ENCODE data around the gene METTL6.
"Not testable (repeated sequence)": the region's sequence is repeated elsewhere in the genome, so short reads cannot be mapped to it uniquely, and the experiment has no call there.

METTL6 gene

DNA sequence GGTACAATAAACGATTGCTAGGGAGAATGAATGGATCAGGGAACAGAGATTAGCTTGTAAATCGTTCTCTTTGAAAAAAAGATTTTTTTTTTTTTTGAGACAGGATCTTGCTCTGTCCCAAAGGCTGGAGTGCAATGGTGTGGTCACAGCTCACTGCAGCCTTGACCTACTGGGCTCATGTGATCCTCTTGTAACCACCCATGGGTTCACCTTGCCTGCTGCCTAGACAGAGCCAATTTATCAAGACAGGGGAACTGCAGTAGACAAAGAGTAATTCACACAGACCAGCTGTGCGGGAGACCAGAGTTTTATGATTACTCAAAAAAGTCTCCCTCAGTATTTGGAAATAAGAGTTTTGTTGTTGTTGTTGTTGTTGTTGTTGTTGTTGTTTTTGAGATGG lies 39.6 kb downstream of the METTL6 start:
- H3K4me3 ChIP-seq (ENCODE audit: low read depth, low read length), result no peak overlapping the region
- TF ChIP-seq, protein P1, sequence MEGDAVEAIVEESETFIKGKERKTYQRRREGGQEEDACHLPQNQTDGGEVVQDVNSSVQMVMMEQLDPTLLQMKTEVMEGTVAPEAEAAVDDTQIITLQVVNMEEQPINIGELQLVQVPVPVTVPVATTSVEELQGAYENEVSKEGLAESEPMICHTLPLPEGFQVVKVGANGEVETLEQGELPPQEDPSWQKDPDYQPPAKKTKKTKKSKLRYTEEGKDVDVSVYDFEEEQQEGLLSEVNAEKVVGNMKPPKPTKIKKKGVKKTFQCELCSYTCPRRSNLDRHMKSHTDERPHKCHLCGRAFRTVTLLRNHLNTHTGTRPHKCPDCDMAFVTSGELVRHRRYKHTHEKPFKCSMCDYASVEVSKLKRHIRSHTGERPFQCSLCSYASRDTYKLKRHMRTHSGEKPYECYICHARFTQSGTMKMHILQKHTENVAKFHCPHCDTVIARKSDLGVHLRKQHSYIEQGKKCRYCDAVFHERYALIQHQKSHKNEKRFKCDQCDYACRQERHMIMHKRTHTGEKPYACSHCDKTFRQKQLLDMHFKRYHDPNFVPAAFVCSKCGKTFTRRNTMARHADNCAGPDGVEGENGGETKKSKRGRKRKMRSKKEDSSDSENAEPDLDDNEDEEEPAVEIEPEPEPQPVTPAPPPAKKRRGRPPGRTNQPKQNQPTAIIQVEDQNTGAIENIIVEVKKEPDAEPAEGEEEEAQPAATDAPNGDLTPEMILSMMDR (IDR thresholded peaks at IDR 0.05; ENCODE audit: low read depth, low read length, missing control alignments), result no peak
- DNase-seq (ENCODE audit: low read depth), result no peak
- in situ Hi-C loops (cut with HindIII; ENCODE audit: low sequenced_read_pairs), result no loop called here

DNA sequence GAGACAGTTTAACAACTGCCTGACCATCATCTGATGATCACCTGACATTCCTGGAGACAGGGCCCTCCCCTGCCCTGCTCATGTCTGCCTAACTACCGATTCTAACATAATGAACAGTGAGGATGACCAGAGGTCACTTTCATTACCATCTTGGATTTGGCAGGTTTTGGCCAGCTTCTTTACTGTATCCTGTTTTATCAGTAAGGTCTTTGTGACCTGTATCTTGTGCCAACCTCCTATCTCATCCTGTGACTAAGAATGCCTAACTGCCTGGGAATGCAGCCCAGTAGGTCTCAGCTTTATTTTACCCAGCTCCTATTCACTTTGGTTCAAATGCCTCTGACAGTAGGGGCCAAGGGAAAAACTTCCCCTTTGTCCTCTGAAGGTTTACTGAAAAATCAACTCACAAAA lies 40.2 kb downstream of the METTL6 start:
- no peak overlapping the region for H3K4me3 ChIP-seq (ENCODE audit: low read depth, low read length)
- TF ChIP-seq, protein P1 (IDR thresholded peaks at IDR 0.05; ENCODE audit: low read depth, low read length, missing control alignments), result no peak
- in situ Hi-C loops (cut with HindIII; ENCODE audit: low sequenced_read_pairs), result no loop called here
- DNase-seq (ENCODE audit: low read depth), result no peak

GRCh38 chr3:15386654-15386955 lies 40.7 kb downstream of the METTL6 start:
- DNase-seq (ENCODE audit: low read depth); H3K4me3 ChIP-seq (ENCODE audit: low read depth, low read length); in situ Hi-C loops (cut with HindIII; ENCODE audit: low sequenced_read_pairs): not testable (repeated sequence)

- DNase-seq (ENCODE audit: low read depth), result no peak
- no peak overlapping the region for H3K4me3 ChIP-seq (ENCODE audit: low read depth, low read length)
- TF ChIP-seq, protein P1 (IDR thresholded peaks at IDR 0.05; ENCODE audit: low read depth, low read length, missing control alignments), result no peak
- in situ Hi-C loops (cut with HindIII; ENCODE audit: low sequenced_read_pairs), result no loop called here
Observed at GRCh38 chr3:15385901-15386653, 41.3 kb downstream of the METTL6 start.

- in situ Hi-C loops (cut with HindIII; ENCODE audit: low sequenced_read_pairs); DNase-seq (ENCODE audit: low read depth); H3K4me3 ChIP-seq (ENCODE audit: low read depth, low read length): not testable (repeated sequence)
Observed at GRCh38 chr3:15385238-15385695, 42.1 kb downstream of the METTL6 start.

DNA sequence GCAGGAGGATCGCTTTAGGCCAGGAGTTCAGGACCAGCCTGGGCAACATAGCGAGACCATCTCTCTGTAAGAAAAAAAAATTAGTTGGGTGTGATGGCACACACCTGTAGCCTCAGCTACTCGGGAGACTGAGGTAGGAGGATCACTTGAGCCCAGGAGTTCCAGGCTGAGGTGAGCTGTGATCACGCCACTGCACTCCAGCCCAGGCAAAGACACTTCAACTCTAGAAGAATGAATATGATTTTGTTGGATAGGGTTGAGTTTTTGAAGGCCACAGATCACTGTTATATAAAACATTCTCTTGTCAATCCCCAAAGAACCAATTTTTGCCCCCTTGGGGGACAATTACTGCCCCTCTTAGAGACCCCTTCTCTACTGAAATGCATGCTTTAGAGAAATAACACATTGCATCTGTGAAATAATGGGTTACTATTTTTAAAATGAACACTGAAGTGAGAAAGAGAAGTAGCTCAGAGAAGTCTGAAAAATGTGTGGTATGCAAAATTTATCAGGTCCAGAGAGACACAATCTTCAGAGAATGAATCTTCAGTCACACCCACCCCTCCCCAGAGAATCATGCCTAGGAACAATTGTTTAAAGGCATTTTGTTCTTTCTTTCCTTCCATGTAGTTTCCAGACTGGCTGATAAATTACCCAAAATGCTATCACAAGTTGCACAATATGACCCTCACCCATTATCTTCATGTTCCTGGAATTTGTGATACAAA lies 42.7 kb downstream of the METTL6 start:
- H3K4me3 ChIP-seq (ENCODE audit: low read depth, low read length), result no peak overlapping the region
- DNase-seq (ENCODE audit: low read depth), result no peak
- in situ Hi-C loops (cut with HindIII; ENCODE audit: low sequenced_read_pairs), result no loop called here
- TF ChIP-seq, protein P1 (IDR thresholded peaks at IDR 0.05; ENCODE audit: low read depth, low read length, missing control alignments), result no peak

DNA sequence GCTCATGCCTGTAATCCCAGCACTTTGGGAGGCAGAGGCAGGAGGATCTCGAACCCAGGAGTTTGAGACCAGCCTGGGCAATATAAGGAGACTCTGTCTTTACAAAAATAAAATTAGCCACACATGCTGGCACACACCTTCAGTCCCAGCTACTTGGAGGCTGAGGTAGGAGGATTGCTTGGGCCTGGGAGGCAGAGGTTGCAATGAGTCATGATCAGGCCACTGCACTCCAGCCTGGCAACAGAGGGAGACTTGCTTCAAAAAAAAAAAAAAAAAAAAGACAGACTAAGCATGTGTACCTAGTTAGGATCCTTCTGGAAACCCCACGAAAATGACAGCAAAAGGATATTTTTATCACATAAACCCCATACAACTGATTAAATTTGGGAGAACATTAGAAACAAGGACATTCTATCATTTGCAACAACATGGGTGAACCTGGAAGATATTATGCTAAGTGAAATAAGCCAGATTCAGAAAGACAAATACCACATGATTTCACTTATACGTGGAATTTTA lies 44.9 kb downstream of the METTL6 start:
- TF ChIP-seq, protein P1 (IDR thresholded peaks at IDR 0.05; ENCODE audit: low read depth, low read length, missing control alignments), result no peak
- DNase-seq (ENCODE audit: low read depth), result no peak
- H3K4me3 ChIP-seq (ENCODE audit: low read depth, low read length), result no peak overlapping the region
- in situ Hi-C loops (cut with HindIII; ENCODE audit: low sequenced_read_pairs), result no loop called here
